GM18951 (cell line): Measurements from ENCODE around the gene SMTNL2.
"Not testable (repeated sequence)": the region's sequence is repeated elsewhere in the genome, so short reads cannot be mapped to it uniquely, and the experiment has no call there.

Experiments
- POLR2A ChIP-seq: IDR thresholded peaks from 4 replicates; pipeline ENCODE4 v1.6.1; 2011; ENCODE audit warnings: mild to moderate bottlenecking; ENCODE audit not compliant: insufficient read length, insufficient read depth; ENCODE audit errors: extremely low read depth
- in situ Hi-C: fragments of 300-500 bp; cut with MboI; formaldehyde crosslinking; loops from one replicate; pipeline ENCODE4 v1.12.0; 2022; ENCODE audit warnings: low sequenced_read_pairs, mixed read lengths, inconsistent platforms; ENCODE audit not compliant: unreplicated experiment

The SMTNL2 gene

DNA sequence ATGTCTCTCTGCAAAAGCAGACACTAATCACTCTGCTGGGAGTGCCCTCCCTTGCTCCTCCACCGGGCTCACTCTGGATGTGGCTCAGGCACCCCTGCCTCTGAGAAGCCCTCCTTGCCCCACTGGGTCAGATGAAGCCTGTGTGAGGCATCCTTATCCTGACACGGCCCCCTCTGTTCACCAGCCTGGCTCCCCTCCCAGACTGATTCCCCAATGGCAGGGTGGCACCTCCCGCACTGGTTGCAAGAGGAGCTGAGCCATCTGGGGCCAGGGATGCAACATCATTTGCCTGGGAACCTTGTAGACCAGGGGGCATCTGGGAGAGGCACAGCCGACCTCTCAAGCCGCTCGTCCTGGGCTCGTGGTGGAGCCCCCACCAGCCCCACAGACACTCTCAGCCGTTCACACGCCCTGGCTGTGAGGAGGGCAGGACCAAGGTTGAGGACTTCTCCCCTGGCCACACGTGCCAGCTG is 6.7 kb downstream of the SMTNL2 start:
- in situ Hi-C loops: no loop called here
- TF ChIP-seq POLR2A: no peak

DNA sequence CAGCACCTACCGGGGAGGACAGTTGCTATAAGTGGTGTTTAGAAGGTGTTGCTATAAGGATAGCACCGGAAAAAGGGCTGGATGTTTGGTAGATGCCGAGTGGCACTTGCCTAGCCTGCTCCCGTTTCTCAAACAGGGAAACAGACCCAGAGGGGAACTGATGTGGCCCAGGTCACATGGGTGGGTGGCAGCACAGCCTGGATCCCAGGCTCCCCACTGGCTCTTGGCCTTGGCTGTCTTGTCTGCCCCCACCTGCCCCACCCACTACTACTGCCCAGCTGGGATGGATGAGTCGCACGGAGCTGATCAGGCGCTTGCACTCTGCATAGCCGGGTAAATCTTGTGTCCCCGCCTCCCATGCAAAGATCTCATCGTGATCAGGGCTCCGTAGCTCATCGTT is 7.2 kb downstream of the SMTNL2 start:
- in situ Hi-C loops: no loop called here
- no peak for TF ChIP-seq POLR2A

DNA sequence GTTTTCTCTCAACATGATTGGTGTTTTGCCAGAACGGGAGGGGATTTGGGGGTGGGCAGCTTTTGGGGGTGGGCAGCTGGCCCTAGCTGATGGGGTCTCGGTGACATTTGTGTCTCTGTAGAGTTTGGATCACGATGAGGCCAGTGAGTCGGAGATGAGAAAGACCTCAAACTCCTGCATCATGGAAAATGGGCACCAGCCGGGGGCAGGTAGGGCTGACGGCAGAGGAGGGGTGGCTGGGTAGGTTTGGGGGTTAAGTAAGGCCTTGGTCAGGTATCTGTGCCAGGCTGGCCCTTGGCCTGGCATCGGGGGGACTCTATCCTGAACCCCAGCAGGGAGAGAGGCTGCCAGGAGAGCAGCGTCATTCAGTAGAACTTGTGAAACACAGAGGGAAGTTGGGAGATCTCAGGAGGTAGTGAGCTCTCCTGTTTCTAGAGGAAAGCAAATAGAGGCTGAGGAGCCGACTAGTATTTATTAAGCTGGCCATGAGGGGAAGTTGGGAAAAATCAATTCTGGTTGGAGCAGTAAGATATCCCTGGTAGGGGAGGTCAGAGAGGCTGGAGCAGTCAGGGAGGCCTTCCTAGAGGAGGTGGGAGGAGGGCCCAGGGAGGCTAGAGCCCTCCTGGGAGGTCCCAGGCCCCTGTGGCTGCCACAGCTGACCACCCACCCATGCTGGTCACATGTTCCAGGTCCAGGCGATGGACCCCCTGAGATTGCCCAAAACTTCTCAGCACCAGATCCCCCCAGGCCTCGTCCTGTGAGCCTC is 8.1 kb downstream of the SMTNL2 start:
- TF ChIP-seq POLR2A: no peak
- in situ Hi-C loops: no loop called here

DNA sequence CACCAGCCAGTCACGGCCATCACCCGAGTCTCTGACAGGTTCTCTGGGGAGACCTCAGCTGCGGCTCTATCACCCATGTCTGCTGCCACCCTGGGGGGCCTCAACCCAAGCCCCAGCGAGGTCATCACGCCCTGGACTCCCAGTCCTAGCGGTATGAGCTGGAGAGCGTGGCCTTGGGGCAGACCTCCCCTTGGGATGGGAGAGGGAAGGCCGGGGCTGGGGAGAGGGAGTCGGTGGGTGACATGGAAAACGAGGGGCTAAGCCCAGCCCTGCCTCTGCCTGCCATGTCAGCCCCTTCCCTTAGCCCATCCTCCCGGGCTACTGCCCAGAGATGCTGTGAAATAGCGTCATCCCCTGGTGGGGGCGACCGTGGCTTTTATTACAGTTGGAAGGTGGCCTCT is 8.7 kb downstream of the SMTNL2 start:
- in situ Hi-C loops: no loop called here
- TF ChIP-seq POLR2A: no peak

DNA sequence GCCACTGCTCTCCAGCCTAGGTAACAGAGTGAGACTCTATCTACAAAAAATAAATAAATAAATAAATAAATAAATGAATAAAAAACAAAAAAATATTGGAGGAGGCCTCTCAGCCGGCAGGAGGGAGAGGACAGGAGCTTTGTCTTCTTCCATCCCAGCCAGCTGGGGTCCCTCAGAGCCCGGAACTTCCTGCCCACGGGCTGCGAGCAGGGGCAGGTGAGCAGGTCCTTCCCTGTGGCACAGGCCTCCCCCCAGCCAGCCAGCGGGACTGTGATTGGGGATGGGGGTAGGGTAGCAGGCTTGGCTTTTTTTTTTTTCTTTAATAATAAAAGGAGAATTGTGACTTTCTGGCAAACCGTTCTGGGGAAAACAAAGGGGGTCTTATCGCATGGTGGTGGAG is 10.1 kb downstream of the SMTNL2 start:
- in situ Hi-C loops: no loop called here
- no peak for TF ChIP-seq POLR2A

DNA sequence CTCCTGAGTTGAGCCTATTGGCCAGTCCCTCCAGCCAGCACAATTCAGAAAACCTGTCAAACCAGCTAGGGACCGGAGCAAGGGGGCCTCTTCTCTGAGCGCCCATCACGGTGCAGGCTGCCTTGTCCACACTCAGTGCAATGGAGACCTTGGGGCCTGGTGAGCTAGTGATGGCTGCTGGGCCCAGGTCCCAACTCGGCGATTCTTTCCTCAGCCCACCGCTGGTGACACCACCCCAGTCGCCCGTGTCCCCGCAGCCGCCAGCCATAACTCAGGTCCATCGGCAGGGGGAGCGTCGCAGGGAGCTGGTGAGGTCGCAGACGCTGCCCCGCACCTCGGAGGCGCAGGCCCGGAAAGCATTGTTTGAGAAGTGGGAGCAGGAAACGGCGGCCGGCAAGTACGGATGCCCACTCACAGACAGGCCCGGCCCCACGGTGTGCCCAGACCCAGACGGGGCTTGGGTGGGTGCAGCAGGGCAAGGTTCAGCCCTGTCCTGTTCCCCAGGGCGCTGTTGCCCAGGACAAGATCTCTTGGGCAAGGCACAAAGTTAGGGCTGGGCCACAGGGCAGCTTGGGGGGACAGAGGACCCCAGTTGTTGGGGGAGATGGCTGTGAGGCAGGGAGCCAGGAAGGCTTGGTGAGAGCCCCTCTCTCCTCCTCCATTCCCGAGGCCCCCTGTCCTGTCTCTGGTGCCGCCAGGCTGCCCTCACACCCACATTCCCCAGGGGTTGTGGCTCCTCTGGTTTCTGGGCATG is 10.8 kb downstream of the SMTNL2 start:
- in situ Hi-C loops: no loop called here
- TF ChIP-seq POLR2A: no peak

DNA sequence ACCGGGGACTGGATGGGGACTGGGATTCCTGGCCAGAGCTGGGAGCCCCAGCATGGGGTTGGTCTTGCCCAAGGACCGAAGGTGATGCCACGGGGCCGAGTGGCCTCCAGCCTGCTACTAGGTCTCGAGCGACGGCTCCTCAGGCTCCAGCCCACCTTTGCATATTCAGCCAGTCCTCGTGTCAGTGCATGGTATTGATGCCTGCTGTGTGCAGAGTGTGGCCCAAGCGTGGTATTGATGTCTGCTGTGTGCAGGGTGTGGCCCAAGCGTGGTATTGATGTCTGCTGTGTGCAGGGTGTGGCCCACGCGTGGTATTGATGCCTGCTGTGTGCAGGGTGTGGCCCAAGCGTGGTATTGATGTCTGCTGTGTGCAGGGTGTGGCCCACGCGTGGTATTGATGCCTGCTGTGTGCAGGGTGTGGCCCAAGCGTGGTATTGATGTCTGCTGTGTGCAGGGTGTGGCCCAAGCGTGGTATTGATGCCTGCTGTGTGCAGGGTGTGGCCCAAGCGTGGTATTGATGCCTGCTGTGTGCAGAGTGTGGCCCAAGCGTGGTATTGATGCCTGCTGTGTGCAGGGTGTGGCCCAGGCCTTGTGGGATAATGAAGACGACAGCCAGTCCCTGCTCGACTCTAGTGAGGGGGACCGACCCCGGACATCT is 11.5 kb downstream of the SMTNL2 start:
- in situ Hi-C loops: not testable (repeated sequence)

DNA sequence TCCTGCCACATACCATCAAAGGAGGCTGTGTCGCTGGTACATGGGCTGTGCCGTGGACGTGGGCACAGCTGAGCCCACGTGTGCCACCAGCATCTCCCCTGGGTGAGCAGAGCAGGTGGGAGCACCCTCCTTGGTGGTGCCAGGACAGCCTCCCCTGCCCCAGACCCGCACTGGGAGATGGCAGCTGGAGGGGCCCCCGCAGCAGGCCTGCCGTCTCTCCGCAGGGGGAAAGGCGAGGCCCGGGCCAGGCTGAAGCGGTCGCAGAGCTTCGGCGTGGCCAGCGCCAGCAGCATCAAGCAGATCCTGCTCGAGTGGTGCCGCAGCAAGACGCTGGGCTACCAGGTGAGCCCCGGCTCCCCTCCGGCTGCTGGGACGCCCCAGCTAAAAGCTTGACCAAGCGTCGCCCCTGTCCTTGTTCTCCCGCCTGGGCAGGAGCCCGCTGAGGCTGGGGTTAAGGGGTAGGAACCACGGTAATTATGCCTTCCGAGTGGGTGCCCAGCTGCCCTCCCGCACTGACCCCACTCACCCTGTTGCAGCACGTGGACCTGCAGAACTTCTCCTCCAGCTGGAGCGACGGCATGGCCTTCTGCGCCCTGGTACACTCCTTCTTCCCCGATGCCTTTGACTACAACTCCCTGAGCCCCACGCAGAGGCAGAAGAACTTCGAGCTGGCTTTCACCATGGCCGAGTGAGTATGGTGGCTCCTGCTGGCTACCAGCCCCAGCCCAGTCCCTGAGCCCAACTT is 12.5 kb downstream of the SMTNL2 start:
- no peak for TF ChIP-seq POLR2A
- in situ Hi-C loops: no loop called here

DNA sequence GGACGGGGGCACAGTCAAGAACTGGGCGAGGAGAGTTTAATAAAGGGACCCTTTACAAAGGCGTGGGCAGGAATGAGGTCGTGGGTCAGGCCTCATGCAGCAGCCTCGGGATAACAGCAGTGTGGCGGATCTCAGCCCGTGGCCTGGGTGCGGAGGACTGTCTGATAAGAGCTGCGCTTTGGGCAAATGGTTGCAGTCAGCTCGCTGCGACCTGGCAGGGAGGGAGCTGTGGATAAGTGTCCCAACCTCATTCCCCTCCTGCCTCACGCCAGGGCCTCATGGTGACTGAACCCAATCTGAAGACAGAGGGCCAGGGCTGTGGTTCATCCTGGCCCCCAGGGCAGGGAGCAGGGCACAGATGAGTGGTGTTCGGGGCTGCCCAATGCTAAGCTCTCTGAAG is 13.6 kb downstream of the SMTNL2 start:
- in situ Hi-C loops: no loop called here

DNA sequence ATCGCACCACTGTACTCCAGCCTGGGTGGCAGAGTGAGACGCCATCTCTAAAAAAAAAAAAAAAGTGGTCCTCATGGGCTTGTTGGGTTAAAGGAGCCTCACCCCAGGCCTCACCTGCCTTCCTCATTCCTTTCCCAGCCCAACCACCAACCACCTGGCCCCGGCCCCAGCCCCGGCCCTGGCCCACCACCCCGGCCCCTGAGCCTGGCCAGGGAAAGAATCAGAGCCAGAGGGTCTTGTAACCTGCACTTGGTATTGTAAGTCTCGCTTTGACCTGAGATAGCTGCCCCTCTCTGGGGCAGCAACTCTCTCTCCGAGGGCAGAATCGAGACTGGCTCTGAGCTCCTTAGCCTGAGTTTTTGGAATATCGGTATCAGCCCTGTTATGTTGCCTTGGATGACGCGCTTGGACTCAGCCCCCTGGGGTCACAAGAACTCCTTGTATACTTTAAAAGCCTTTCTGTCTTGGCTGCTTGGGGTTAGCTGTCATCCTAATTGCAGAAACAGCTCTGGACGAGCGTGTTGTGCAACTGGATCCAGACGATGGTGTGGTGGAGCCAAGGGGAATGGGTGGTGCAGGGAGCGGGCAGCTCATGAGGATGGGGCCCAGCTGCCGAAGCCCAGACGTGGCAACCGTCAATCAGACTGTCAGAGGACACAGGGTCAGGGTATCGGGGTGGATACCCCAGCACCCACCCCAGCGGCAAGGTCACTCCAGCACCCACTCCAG is 14.6 kb downstream of the SMTNL2 start:
- in situ Hi-C loops: no loop called here
- TF ChIP-seq POLR2A: no peak

More for the DNA sequence above, 13.6 kb downstream of the SMTNL2 start:
- no peak for TF ChIP-seq POLR2A

DNA sequence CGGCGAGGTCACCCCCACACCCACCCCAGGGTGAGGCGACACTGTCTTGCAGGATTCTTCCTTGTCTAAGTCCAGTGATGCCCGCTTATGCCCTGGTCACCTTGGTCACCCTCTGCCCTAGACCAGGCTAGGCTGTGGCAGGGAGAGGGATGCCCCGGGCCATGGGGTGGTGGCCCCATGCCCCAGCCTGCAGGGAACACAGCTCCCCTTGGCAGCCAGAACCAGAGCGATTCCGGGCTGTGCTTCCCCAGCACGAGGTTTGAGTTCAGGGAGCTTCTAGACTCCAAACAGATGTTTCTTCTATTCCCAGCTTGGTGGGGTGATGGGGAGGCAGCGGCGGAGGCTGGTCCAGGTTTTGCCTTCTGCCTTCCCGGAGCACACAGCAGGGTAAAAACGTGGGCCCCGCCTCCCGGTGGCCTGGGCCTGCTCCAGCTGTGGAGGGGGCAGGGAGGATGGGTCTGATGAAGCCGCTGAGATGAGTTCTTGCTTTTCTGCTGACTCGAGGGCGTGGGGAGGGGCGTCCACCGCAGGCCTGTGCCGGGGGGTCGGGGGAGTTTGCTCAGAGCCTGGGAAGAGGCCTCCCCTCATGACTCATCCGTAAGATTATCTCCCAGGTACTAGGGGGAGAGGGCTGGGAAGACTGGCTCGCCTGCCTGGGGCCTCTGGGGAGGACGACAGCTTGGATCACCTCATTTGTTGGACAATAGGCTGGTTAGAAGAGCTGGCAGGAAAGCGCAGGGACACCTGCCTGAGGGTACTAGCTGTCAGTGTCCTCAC is 15.4 kb downstream of the SMTNL2 start:
- TF ChIP-seq POLR2A: no peak
- in situ Hi-C loops: no loop called here

DNA sequence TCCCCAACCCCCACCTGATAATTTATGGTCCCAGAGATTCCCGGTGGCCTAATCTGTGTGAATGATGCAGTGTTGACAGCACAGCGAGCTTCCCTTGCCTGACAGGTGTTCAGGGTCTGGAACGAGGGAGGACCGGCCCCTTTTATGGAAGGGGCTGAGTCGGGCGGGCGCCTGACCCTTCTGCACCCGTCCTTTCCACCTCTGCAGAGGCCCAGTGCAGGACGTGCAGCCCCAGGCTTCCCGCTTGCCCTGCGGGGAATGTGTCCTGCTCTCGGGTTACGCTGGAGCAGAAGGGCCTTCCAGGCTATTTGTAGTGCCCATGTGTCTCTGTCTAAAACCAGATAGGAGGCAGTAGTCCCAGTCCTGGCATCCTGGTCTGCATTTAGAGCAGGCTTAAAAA is 16.2 kb downstream of the SMTNL2 start:
- in situ Hi-C loops: no loop called here
- TF ChIP-seq POLR2A: no peak

DNA sequence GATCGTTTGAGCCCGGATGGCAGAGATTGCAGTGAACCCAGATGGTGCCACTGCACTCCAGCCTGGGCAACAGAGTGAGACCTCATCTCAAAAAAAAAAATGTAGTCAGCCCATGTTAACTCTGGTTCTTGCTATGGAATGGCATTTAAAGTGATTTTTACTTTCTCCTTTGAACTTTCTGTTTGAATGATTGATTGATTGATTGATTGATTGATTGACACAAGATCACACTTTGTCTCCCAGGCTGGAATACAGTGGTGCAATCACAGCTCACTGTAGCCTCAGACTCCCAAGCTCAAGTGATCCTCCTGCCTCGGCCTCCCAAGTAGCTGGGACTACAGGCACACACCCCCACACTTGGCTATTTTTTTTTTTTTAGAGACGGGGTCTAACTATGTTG is 17.0 kb downstream of the SMTNL2 start:
- TF ChIP-seq POLR2A: no peak
- in situ Hi-C loops: no loop called here
